HT-29 (cell line): ENCODE results near the gene YPEL3. TPM values are rescaled to one million over a fixed set of nuclear protein-coding genes. Genes with fewer than 3 reads are reported as not detected.
"Not testable (repeated sequence)": the region's sequence is repeated elsewhere in the genome, so short reads cannot be mapped to it uniquely, and the experiment has no call there.

ENCODE experiments used
- DNase-seq: peaks from one replicate; pipeline ENCODE4 v3.0.0-alpha.2; 2015; ENCODE audit warnings: low spot score
- total RNA-seq: library from RNA; depleted of rRNA; stranded (reverse); fragments of >200 nt; shearing (Covaris generic); gene quantifications from 2 replicates; pipeline ENCODE4 v1.2.3, GENCODE V29; 2014

Gene YPEL3
- total RNA-seq, 1 experiment from 2014 or later, result 16.2 TPM

DNA sequence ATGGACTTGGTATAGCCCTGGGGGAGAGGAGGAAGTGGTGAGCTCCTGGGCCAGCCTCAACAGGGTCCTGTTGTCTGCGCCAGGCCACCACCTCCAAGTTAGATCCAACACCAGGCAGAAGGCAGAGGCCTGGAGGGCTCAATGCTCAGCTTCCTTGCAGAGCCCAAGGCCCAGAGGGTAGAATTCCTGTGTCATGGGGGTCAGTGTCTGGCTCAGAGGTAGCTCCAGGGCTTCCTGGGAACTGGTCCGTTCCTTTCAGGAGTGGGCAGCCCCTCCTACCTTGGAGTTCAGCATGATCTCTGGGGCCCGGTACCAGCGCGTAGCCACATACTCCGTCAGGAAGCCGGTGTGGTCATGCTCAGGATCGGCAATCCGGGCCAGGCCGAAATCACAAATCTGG is 21.8 kb upstream of the YPEL3 start:
- no peak for DNase-seq

GRCh38 chr16:30116291-30117207 is 20.5 kb upstream of the YPEL3 start:
- DNase-seq, result no peak

- DNase-seq, result peak; percentile 38
Observed at GRCh38 chr16:30115238-30115637, 19.2 kb upstream of the YPEL3 start.

GRCh38 chr16:30114833-30115232 is 18.8 kb upstream of the YPEL3 start:
- not testable (repeated sequence) for DNase-seq

DNA sequence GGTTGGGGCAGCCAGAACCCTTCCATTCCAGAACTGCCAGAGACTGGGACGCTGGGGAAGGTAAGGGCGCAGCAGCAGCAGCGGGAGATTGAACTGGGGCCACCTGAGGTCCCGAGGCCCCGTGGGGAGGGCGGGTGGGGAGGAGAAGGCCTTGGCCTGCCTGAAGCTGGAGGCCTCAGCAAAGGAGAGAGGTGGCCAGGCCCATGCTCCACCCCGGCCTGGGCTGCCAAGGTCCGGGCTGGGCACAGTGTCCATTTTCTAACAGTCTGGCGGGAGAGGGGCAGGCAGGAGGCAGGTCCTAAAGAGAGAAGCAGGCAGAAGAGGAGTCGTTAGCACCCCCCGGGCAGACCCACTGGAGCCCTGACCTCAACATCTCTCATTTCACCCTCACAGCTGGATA is 18.4 kb upstream of the YPEL3 start:
- no peak for DNase-seq

DNA sequence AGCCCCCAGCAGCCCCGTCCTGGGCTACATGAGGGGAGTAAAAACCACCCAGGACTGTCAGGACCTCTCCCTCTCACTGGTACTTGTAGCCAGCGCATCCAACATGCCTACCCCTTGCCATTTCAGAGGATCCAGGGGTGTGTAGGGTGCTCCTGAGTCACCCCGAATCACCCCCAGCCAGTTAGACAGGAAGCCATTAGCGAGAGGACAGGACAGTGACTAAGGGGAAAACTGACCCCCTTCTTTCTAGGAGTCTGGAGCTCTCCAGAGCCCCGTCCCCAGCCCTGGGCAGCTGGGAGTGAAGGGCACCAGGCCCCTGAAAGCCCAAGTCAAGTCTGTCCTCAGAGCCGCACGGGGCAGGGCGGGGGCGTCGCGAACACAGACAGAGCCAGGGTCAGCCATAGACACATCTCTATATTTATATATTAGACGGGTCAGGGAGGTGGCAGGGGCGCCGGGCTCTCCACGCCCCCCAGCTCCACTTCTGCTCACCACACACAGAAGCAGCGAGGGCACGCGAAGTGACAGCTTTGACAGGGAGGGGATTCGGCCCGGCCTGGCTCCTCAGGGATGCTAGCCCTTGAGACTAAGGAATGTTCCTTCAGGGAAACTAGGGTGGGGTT is 17.8 kb upstream of the YPEL3 start:
- DNase-seq, result no peak

GRCh38 chr16:30113031-30113710 is 17.2 kb upstream of the YPEL3 start, which contains the start of gene GDPD3:
GDPD3 (minus strand) TSS chr16:30113537; CDS start chr16:30113478, 59 bp downstream.
- peak; percentile 29 for DNase-seq

- peak; percentile 71 for DNase-seq
Observed at GRCh38 chr16:30112197-30113030, 16.4 kb upstream of the YPEL3 start.

DNA sequence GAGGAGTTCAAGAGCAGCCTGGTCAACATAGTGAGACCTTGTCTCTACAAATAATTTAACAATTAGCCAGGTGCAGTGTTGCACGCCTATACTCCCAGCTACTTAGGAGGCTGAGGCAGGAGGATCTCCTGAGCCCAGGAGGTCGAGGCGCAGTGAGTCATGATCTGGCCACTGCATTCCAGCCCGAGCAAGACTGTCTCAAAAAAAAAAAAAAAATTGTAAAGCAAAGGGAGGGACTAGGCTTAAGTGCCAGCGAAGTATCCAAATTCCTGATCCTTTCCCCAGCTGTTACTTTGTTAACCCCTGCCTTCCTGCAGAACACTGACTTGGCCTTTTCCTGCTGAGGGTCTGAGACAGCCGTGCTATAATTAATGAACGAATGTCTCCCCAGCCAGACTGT is 14.6 kb upstream of the YPEL3 start:
- no peak for DNase-seq

DNA sequence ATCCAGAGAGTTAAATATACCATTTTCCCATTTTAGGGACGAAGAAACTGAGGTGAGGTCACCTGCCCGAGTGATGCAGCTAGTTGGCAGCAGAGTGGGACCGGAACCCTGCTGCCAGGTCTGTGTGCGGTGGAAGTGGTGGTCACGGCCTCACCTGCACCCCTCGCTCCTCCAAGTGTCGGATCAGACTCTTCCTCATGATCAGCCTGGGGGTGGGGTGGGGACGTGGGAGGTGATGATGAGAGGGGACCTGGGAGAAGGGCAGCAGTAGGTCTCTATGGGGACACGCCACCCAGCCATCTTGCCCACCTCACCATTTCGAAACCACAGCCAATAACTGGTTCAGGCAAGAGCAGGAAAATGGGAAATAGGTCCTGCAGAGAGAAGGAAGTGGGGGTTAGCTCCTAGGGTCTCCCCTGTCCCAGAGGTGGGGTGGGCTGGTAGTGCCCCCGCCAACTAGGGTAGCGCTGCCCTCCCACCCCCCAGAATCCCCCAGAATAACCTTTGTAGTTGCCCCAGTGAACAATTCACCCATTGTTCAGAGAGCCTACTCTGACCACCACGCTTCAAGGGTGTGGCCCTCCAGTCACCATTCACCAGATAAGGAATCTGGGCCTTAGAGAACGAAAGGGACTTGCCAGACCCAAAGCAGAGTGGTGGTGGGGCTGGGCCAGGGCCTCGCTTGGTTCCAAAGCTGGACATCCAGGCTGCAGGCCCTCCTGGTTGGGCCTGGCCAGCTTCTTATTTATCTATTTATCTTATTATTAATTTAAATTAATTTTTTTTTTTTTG is 12.2 kb upstream of the YPEL3 start:
- no peak for DNase-seq

DNA sequence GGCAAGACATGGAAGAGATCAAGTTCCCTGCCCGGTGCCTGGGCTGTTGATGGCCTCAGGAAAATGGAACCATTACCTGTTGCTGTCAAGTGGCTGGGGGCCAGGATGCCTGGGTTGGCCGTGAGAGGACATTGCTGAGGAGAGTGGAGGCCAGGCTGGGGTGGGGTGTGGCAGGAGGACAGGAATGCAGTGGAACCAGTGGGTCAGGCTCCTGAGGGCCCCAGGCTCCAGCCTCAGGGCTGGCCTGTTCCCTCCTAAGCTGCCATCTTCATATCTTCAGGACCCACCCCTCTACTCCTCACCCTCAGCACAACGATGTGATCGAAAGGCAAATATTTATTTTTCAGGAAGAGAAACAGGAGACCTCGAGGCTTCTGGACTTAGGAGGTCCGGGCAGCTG is 8.5 kb upstream of the YPEL3 start:
- DNase-seq, result peak; percentile 73

DNA sequence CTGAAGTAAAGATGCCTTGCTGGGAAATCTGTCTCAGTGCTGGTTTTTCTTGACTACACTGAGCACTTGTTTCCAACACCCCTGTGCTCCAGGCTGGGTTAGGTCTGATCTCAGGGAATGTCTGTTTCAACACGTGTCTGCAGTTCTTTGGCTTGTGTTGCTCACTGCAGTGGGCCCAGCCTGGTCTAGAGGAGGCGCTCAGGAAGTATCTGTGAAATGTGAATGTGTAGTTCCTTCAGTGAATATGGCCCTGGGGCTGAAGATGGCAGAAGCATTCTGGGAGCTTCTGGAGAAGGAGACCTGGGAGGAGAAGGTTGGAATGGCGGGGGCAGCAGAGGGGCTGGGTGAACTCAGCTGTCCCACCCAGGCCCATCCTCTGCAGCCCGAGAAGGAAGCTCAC is 8.1 kb upstream of the YPEL3 start:
- no peak for DNase-seq

DNA sequence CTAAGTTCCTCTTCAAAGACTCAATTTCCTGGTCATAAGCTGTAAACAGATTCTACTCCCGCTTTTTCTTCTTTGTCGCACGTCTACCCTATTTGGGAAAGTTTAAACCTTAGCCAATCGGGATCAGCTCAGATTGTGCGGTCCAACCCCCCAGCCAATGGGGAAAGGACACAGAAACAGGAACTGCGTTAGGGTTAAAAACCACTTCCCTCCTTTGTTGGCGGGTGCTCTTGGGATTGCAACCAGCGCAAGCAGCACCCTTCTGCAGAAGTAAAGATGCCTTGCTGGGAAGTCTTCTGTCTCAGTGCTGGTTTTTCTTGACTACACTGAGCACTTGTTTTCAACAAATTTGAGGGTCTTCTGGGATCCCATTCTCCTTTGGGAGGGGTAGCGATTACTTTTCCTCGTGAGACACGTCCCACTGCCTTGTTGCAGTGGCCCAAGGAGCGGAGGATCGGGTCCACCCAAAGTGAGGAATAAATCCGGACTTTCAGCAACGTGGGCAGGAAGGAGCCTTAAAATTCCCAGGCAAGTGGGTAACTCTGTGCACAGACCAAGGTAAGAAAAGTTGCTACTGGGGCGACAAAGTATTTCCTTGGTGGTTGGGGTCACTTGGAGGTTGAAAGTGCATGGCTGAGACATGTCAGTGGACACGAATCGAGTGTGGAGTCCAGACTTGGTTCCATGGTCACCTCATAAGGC is 1.0 kb upstream of the YPEL3 start:
- no peak for DNase-seq

DNA sequence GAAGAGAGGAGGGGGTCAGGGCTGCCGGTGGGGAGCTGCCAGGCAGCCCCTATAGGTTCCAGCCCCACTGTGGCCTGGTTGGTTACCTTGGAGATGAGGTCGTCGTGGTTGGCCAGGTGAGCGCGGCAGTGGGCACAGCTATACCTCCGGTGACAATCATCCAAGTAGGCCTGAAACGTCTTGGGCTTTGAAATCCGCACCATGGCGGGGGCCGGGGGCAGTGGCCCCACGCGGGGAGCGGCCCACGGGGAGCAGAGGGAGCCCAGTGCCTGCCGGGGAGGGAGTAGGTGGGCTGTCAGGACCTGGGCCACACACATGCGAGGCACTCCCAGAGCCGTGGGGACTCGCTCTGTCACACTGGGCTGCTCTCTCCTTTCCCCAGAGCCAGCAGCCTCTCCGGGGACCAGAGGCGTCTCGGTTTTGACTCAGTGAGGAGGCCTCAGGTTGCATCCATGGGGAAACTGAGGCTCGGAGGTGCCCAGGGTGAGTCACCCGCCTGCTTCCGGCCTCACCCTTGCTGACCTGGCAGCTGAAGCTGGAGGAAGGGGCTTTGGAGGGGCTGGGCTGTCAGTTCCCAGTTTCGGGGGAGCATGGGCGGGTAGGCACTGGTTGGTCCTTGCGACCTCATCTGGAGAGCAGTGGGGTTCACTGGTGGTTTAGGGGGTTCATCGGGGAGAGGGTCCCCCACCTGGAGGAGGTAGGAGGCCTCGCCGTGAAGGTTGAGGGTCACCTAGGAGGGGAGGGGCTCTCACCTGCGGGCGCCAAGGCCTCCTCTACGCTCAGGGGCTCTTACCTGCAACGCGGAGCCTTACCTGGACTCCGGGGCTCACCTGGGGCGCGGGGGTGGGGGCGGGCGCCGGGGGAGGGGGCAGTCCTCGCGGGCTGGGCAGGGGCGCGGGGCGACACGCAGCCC is 591 bp downstream of the YPEL3 start:
- DNase-seq, result no peak

DNA sequence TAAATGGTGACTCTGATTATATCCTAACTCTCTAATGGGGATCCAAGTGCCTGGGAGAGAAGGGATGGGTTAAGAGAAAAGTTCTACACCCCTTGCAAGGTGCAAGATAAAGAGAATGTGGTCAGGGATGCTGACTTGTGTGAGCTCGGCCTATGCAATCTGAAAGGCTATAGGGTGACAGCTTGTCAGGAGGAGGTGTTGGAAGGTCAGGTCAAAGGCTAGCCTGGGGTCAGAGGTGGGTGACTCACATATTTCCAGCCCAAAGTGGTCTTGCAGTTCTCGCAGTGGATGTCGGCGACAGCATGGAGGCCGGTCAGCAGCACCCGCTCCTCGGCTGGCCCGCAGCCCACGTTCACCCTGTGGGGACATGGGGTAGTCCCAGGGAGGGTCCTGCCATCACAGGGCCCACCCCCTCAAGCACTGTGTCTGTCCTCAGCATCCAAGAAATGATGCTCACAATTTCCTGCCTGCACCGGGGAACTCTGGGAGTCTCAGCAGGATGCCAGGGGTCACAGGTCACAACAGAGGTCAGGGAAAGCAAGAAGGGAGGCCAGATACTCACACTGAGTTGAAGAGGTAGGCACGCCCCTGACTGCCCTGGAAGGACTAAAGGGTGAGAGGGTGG is 1.4 kb downstream of the YPEL3 start:
- no peak for DNase-seq

- peak; percentile 69 for DNase-seq
Observed at GRCh38 chr16:30092373-30093010, 3.5 kb downstream of the YPEL3 start.

DNA sequence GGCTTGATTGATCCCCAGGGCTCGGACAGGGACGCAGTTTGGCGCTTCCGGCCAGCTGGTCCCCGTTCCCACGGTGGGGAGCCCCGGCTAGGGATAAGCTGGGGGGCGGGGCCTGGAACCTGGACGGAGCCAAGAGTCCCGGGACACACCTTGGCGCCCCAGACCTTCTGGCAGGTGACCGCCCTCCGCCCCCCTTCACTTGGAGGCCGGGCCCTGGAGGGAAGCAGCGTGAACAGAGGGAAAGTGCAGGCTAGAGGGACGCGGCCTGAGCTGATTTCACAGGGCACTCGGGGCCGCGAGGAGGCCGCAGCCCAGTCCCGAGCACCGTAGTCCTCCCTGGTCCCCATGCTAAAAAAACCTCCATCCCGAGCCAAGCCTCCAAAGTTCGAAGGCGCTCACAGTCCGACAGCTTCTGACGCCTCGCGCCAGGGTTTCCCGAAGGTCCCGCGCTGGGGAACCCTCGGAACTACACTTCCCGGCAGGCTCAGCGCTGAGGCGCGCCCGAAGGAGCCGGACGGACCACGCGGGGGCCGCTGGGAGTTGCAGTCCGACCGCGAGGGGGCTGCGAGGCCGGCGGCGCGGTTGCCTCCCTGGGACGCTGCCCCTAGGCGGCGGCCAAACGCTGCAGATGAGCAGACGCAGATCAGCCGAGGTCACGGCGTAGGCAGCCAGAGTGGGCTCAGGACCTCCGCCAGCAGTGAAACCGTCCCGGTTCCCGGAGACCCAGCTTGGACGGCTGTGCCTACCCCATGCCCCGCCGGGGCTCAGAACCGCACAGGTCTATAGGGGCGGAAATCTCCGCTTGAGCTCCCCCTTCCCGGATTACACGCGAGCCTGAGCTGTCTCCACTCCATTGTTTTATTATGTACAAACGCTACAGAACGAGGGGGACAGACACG is 4.3 kb downstream of the YPEL3 start, which contains the start of gene TBX6:
TBX6 (minus strand) TSS at position 451 of the 899 bp plus-strand sequence. CDS start 731 bp downstream, outside the sequence.
- peak; percentile 93 for DNase-seq
